MCF 10A (cell line): ENCODE results near the gene ZBTB9. TPM values are rescaled to one million over a fixed set of nuclear protein-coding genes. Genes with fewer than 3 reads are reported as not detected.
A peak's percentile ranks its signal among the peaks of the same experiment; 100 is the strongest.

Source experiments
- BruUV-seq: library from RNA; stranded (reverse); fragments of 400-500 nt; replicated peaks from 2 replicates; lab custom pipeline; 2021; lab: Mats Ljungman, UMichigan
- CTCF ChIA-PET: fragments of 300-600 bp; sonication (Branson Sonifier 250); formaldehyde crosslinking; extraction: SDS; loops from one replicate; lab custom pipeline; 2021; ENCODE audit warnings: antibody characterized with exemption, inconsistent platforms; lab: Yijun Ruan, JAX
- POLR2A ChIA-PET: fragments of 300-600, 350-650 bp; sonication (Branson Sonifier 250); formaldehyde crosslinking; extraction: SDS; loops from one replicate; lab custom pipeline; 2020; ENCODE audit warnings: antibody characterized with exemption, inconsistent platforms; lab: Yijun Ruan, JAX
- DNase-seq: peaks from one replicate; pipeline ENCODE4 v3.0.0-alpha.2; 2018; ENCODE audit not compliant: unreplicated experiment
- H3K27ac Mint-ChIP-seq: one replicate; pipeline ENCODE4 v1.8.0; 2022; ENCODE audit warnings: mild to moderate bottlenecking, low read depth, mixed read lengths; ENCODE audit not compliant: unreplicated experiment
- H3K27me3 Mint-ChIP-seq: one replicate; pipeline ENCODE4 v1.8.0; 2022; ENCODE audit warnings: mixed read lengths; ENCODE audit not compliant: insufficient read depth, unreplicated experiment
- H3K36me3 Mint-ChIP-seq: one replicate; pipeline ENCODE4 v1.8.0; 2022; ENCODE audit warnings: mild to moderate bottlenecking, moderate library complexity, mixed read lengths; ENCODE audit not compliant: insufficient read depth, unreplicated experiment
- H3K4me1 Mint-ChIP-seq: one replicate; pipeline ENCODE4 v1.8.0; 2022; ENCODE audit warnings: mixed read lengths; ENCODE audit not compliant: insufficient read depth, unreplicated experiment
- H3K4me3 Mint-ChIP-seq: one replicate; pipeline ENCODE4 v1.8.0; 2022; ENCODE audit warnings: mild to moderate bottlenecking, moderate library complexity, mixed read lengths; ENCODE audit not compliant: unreplicated experiment
- H3K9me3 Mint-ChIP-seq: one replicate; pipeline ENCODE4 v1.8.0; 2022; ENCODE audit warnings: mixed read lengths; ENCODE audit not compliant: unreplicated experiment
- intact Hi-C: fragments of 100-400 bp; cut with micrococcal nuclease; formaldehyde crosslinking; loops from 2 replicates; pipeline ENCODE4 v1.14.1; 2022
- total RNA-seq: library from RNA; stranded (reverse); gene quantifications from 2 replicates; pipeline ENCODE4 v1.2.3, GENCODE V29; 2022
- TF ChIP-seq, protein P1 (sequence below): fragments of 200-600 bp; IDR thresholded peaks from one replicate; pipeline ENCODE4 v1.8.0; 2022; ENCODE audit warnings: antibody characterized with exemption, mild to moderate bottlenecking; ENCODE audit not compliant: unreplicated experiment

Gene ZBTB9
- total RNA-seq, 1 experiment from 2014 or later = 7.5 TPM

DNA sequence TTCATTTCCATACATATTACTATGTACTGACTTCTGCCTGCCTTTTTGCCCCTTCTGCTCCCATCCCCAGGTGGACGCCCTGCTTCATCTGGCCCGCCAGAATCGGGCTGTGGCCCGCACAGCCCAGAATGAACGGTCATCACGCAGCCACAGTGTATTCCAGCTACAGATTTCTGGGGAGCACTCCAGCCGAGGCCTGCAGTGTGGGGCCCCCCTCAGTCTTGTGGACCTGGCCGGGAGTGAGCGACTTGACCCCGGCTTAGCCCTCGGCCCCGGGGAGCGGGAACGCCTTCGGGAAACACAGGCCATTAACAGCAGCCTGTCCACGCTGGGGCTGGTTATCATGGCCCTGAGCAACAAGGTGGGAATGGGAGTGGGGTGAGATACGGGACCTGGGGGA is 48.2 kb upstream of the ZBTB9 start:
- H3K4me3 Mint-ChIP-seq = no peak overlapping the region
- H3K4me1 Mint-ChIP-seq = peaks cover 9% of the 10 kb centered on the region
- POLR2A ChIA-PET = no interaction called here
- BruUV-seq = no TSS peak
- H3K27ac Mint-ChIP-seq = no peak overlapping the region
- TF ChIP-seq, protein P1, sequence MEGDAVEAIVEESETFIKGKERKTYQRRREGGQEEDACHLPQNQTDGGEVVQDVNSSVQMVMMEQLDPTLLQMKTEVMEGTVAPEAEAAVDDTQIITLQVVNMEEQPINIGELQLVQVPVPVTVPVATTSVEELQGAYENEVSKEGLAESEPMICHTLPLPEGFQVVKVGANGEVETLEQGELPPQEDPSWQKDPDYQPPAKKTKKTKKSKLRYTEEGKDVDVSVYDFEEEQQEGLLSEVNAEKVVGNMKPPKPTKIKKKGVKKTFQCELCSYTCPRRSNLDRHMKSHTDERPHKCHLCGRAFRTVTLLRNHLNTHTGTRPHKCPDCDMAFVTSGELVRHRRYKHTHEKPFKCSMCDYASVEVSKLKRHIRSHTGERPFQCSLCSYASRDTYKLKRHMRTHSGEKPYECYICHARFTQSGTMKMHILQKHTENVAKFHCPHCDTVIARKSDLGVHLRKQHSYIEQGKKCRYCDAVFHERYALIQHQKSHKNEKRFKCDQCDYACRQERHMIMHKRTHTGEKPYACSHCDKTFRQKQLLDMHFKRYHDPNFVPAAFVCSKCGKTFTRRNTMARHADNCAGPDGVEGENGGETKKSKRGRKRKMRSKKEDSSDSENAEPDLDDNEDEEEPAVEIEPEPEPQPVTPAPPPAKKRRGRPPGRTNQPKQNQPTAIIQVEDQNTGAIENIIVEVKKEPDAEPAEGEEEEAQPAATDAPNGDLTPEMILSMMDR = no peak
- peaks cover 22% of the 10 kb centered on the region for H3K36me3 Mint-ChIP-seq
- CTCF ChIA-PET = interaction anchor here (1.3 to 1.9 kb wide), 2 partner anchors 15 to 20 kb away, joined by 3 to 5 read pairs; no protein-coding TSS in a partner anchor
- intact Hi-C loops = no loop called here
- no peaks in the 10 kb centered on the region for H3K9me3 Mint-ChIP-seq
- no peak for DNase-seq
- H3K27me3 Mint-ChIP-seq = no peaks in the 10 kb centered on the region

DNA sequence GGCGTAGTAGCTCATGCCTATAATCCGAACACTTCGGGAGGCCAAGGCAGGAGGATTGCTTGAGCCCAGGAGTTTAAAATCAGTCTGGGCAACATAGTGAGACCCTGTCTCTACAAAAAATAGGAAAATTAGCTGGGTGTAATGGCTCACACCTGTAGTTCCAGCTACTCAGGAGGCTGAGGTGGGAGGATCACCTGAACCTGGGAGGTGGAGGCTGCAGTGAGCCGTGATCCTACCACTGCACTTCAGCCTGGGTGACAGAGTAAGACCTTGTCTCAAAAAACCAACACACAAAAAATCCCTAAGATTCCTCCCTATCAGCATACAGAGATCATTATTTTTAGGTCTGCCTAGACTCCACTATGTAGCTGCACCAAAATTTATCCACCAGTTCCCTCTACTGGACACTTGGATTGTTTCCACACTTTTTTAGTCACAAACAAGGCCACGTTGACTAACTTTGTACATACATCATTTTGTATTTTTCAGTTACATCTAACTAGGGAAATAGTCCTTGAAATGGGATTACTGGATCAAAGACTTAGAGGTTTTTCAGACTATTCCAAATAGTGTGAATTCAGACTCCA is 47.2 kb upstream of the ZBTB9 start:
- Mint-ChIP-seq H3K4me1 (peaks cover 13% of the 10 kb centered on the region), H3K9me3 (no peaks in the 10 kb centered on the region), H3K4me3 (no peak overlapping the region), H3K36me3 (peaks cover 14% of the 10 kb centered on the region), H3K27me3 (no peaks in the 10 kb centered on the region), H3K27ac (no peak overlapping the region)
- ChIA-PET POLR2A (interaction anchor here (0.8 to 4.0 kb wide), 4 partner anchors 15 to 136 kb away, joined by 3 to 12 read pairs (median 3); partner anchors contain the start of genes KIFC1, RGL2, RPS18 and VPS52), CTCF (interaction anchor here (0.6 to 1.3 kb wide), 6 partner anchors 12 to 707 kb away, joined by 3 to 4 read pairs (median 3); no protein-coding TSS in a partner anchor)
- DNase-seq = peak; percentile 43
- TF ChIP-seq, protein P1 = peak; percentile 33
- no TSS peak for BruUV-seq
- intact Hi-C loops = loop anchor here (1.0 kb wide), 1 partner anchor 127 kb away; no protein-coding TSS in a partner anchor

DNA sequence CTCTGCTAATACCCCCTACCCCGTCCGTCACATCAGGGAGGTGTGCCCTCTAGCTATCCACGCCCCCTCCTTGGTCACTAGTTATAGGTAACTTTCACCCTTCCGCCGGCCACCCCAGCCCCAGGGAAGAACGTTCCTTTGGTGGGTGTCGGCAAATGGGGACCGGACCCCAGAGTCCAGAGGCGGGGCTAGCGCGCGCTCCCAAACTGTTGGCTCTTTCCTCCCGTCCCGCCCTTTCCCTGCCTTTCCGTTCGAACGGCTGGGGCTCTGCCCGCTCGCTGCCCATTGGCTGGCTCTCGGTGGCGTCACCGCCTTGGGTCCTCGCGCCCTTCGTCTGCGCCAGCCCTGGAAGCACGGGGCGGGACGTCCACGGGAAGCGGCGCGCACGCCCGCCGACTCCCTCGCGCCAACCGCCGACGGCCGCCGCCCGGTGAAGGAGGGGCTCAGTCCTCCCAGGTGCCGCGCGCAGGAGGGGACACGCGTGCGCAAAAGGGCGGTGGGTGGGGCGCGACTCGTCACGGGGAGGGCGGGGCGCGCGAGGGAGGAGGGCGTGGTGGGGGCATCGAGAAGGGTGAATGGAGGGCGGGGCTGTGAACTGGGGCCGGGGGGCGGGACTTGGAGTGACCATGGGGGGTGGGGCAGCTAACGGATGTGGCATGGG is 44.2 kb upstream of the ZBTB9 start:
- peak; percentile 98 for DNase-seq
- Mint-ChIP-seq H3K27ac (peak overlapping the region; percentile 95), H3K4me3 (peak overlapping the region; percentile 95), H3K9me3 (no peaks in the 10 kb centered on the region), H3K27me3 (no peaks in the 10 kb centered on the region), H3K4me1 (peaks cover 22% of the 10 kb centered on the region), H3K36me3 (peaks cover 34% of the 10 kb centered on the region)
- no TSS peak for BruUV-seq
- POLR2A ChIA-PET = interaction anchor here (0.5 to 6.7 kb wide), 14 partner anchors 14 to 1789 kb away, joined by 3 to 35 read pairs (median 4); partner anchors contain the start of genes KIFC1, RPS18, VPS52 and ZBTB9
- TF ChIP-seq, protein P1 = no peak
- intact Hi-C loops = loop anchor here (1.0 kb wide), 1 partner anchor 19 kb away; the partner anchor contains the start of gene KIFC1
- CTCF ChIA-PET = interaction anchor here (0.6 to 0.7 kb wide), 2 partner anchors 131 to 359 kb away, joined by 3 read pairs; no protein-coding TSS in a partner anchor
